ENCODE data around the gene NHLRC4.

DNA sequence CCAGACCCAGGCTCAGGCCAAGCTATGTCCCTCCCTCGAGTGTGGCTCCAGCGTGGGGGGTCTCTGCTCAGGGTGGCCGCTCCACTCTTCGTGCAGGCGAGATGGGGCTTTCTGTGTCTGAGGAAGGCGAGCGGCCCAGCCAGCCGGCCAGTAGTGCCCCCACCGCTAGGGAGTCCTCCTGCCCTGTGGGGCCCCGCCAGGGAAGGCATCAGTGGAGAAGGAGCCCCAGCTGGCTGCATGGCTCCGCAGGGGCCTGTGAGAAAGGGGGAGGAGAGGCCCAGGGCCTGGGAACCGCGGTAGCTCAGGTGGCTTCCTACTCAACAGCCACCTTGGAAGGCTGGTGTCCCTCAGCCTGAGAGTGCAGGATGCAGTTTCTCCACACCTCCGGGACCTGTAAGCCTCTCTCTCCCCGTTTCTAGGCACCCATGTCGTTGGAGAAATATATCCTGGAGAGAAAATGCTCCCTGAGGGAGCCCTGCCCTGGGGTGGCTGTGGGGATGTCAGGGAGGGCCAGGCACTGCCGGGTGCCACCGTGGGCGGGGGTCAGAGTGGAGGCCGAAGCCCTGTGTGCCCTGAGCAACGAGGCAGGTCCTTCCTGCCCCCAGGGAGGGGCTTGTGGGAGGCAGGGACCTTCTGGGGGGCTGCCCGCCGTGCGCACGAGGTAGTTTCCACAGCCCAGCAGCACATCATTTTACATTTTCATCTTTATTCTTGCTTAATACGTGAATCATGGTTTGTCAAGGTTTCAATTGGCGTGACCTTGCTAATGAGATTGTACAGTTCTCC, 6.3 kb downstream of the NHLRC4 start:
- TF ChIP-seq, protein P1, sequence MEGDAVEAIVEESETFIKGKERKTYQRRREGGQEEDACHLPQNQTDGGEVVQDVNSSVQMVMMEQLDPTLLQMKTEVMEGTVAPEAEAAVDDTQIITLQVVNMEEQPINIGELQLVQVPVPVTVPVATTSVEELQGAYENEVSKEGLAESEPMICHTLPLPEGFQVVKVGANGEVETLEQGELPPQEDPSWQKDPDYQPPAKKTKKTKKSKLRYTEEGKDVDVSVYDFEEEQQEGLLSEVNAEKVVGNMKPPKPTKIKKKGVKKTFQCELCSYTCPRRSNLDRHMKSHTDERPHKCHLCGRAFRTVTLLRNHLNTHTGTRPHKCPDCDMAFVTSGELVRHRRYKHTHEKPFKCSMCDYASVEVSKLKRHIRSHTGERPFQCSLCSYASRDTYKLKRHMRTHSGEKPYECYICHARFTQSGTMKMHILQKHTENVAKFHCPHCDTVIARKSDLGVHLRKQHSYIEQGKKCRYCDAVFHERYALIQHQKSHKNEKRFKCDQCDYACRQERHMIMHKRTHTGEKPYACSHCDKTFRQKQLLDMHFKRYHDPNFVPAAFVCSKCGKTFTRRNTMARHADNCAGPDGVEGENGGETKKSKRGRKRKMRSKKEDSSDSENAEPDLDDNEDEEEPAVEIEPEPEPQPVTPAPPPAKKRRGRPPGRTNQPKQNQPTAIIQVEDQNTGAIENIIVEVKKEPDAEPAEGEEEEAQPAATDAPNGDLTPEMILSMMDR (conservative IDR thresholded peaks at IDR 0.05; ENCODE audit: low read depth, low read length): no peak
- TF ChIP-seq EZH2 (IDR thresholded peaks at IDR 0.05; ENCODE audit: low read length, unreplicated experiment): no peak

Measured in PC-3 (cell line).